ENCODE data around the gene PTPN21.

- no peak for TF ChIP-seq POLR2A (IDR thresholded peaks at IDR 0.05)
- no peak for TF ChIP-seq CTCF (IDR thresholded peaks at IDR 0.05)
- no peak for TF ChIP-seq POLR2AphosphoS5 (IDR thresholded peaks at IDR 0.05)
Measured at GRCh38 chr14:88452231-88452630, 102.6 kb downstream of the PTPN21 start.
